HuH-7.5 (cell line): ENCODE data around the gene MAX.

Experiments
- DNase-seq: peaks from one replicate; pipeline ENCODE4 v3.0.0; 2011; ENCODE audit warnings: low spot score

The MAX gene

GRCh38 chr14:65072937-65073336 is 29.4 kb downstream of the MAX start:
- no peak for DNase-seq

GRCh38 chr14:65072256-65072655 is 30.1 kb downstream of the MAX start:
- no peak for DNase-seq

GRCh38 chr14:65071544-65071943 is 30.8 kb downstream of the MAX start:
- DNase-seq = no peak

- DNase-seq = peak; percentile 31
Measured at GRCh38 chr14:65070471-65070976, 31.8 kb downstream of the MAX start.

- DNase-seq = no peak
Measured at GRCh38 chr14:65069874-65070413, 32.4 kb downstream of the MAX start.

GRCh38 chr14:65065719-65066118 is 36.6 kb downstream of the MAX start:
- DNase-seq = no peak

- DNase-seq = no peak
Measured at GRCh38 chr14:65062096-65063075, 39.9 kb downstream of the MAX start.

GRCh38 chr14:65057695-65058094 is 44.6 kb downstream of the MAX start:
- DNase-seq = no peak

GRCh38 chr14:65054471-65055085 is 47.7 kb downstream of the MAX start:
- no peak for DNase-seq

- DNase-seq = no peak
Measured at GRCh38 chr14:65053466-65053865, 48.9 kb downstream of the MAX start.

GRCh38 chr14:65052832-65053231 is 49.5 kb downstream of the MAX start:
- DNase-seq = no peak

- DNase-seq = no peak
Measured at GRCh38 chr14:65045709-65046108, 56.6 kb downstream of the MAX start.

- no peak for DNase-seq
Measured at GRCh38 chr14:65045006-65045405, 57.3 kb downstream of the MAX start.

- no peak for DNase-seq
Measured at GRCh38 chr14:65044596-65044959, 57.7 kb downstream of the MAX start.

GRCh38 chr14:65043893-65044595 is 58.3 kb downstream of the MAX start:
- DNase-seq = no peak

GRCh38 chr14:65042731-65043372 is 59.5 kb downstream of the MAX start:
- no peak for DNase-seq

GRCh38 chr14:65042296-65042695 is 60.0 kb downstream of the MAX start:
- no peak for DNase-seq

- DNase-seq = no peak
Measured at GRCh38 chr14:65041434-65041915, 60.8 kb downstream of the MAX start.

- DNase-seq = no peak
Measured at GRCh38 chr14:65040666-65041433, 61.5 kb downstream of the MAX start.

- no peak for DNase-seq
Measured at GRCh38 chr14:65038966-65039365, 63.4 kb downstream of the MAX start.

GRCh38 chr14:65035049-65035448 is 67.3 kb downstream of the MAX start:
- no peak for DNase-seq
